ENCODE results near the gene ABI2. TPM values are rescaled to one million over a fixed set of nuclear protein-coding genes. Genes with fewer than 3 reads are reported as not detected.
"Not testable (repeated sequence)": the region's sequence is repeated elsewhere in the genome, so short reads cannot be mapped to it uniquely, and the experiment has no call there.

ABI2 gene
- total RNA-seq, 5 donors from 2014 or later (not counting 1 experiment from before 2014, with no cell fraction given): 22.3 to 29.4 (median 26.7) TPM

DNA sequence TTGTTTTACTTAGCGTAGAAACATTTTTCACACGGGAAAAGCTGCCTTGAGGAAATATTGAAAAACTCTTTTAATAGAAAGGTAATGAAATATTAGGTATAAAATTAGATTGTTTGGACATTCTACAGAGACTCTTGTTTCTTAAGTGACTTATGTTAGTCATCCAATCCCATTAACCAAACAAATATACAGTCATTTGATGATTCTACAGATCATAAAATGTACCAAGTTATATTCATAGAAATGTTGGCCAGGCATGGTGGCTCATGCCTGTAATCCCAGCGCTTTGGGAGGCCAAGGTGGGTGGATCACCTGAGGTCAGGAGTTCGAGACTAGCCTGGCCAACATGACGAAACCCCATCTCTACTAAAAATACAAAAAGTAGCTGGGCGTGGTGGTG lies 60.0 kb downstream of the ABI2 start:
- H3K27me3 ChIP-seq (replicated peaks in 1 of 2; ENCODE audit: control insufficient read depth in 2 of 2, extremely low read depth in 1 of 2, insufficient read depth in 2 of 2, low read length in 1 of 2); H3K9me3 Mint-ChIP-seq; H3K27ac Mint-ChIP-seq; H3K36me3 ChIP-seq (ENCODE audit: control insufficient read depth in 2 of 2, extremely low read depth in 1 of 2, insufficient read depth in 1 of 2, low read length in 1 of 2); H3K4me3 Mint-ChIP-seq; ATAC-seq (replicated peaks in 1 of 4); H3K27ac ChIP-seq (ENCODE audit: low read length); H3K4me1 ChIP-seq (ENCODE audit: control insufficient read depth in 1 of 2, extremely low read depth in 1 of 2, insufficient read depth in 2 of 2, low read length in 2 of 2); H3K9me3 ChIP-seq; H3K27me3 Mint-ChIP-seq; POLR2A ChIA-PET; DNase-seq; CTCF ChIA-PET; H3K4me3 ChIP-seq (ENCODE audit: control insufficient read depth in 1 of 2, extremely low read depth in 1 of 2, low read length in 1 of 2); H3K4me1 Mint-ChIP-seq: not testable (repeated sequence)
- 90% methylated on average over 2 of the region's 6 CpGs for WGBS (ENCODE audit: insufficient coverage)
- peaks cover 25% of the 10 kb centered on the region for H3K36me3 Mint-ChIP-seq

DNA sequence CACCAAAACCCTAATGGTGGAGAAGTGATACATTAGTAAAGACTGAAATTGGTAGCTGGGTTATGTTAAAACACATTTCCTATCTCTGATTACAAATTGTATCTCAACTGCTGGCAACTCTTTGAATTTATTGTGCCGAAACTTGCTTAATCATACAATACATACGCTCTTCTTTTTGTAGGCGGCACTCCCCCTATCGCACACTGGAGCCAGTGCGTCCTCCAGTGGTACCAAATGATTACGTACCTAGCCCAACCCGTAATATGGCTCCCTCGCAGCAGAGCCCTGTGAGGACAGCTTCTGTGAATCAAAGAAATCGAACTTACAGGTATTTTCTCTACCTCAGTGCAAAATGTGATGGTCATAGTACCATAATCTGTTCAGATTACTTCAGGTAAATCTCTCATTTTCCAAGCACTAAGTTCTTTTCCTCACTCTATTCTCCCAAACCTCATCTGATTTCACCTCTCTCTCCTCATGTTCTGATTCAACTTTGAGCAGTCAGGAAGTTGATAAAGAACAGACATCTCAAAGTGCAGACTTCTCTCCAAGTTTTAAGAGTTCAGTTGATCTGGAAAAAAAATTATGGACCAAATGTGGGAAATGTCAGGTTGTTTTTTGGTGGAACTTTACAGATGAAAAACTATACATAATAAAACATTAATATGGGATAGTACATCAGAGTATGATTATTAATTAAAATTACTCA lies 66.5 kb downstream of the ABI2 start:
- ATAC-seq (replicated peaks in 1 of 4) (no peak), DNase-seq (no peak)
- no peaks in the 10 kb centered on the region for H3K4me1 Mint-ChIP-seq
- no peaks in the 10 kb centered on the region for H3K27me3 ChIP-seq (replicated peaks in 1 of 2; ENCODE audit: control insufficient read depth in 2 of 2, extremely low read depth in 1 of 2, insufficient read depth in 2 of 2, low read length in 1 of 2)
- WGBS (ENCODE audit: insufficient coverage): 95% methylated on average over 8 of the region's 9 CpGs
- H3K27me3 Mint-ChIP-seq: no peaks in the 10 kb centered on the region
- H3K36me3 Mint-ChIP-seq: peaks cover 50% of the 10 kb centered on the region
- H3K36me3 ChIP-seq (ENCODE audit: control insufficient read depth in 2 of 2, extremely low read depth in 1 of 2, insufficient read depth in 1 of 2, low read length in 1 of 2): peaks cover 0 to 4% of the 10 kb centered on the region in 2 donors
- no peaks in the 10 kb centered on the region for H3K4me1 ChIP-seq (ENCODE audit: control insufficient read depth in 1 of 2, extremely low read depth in 1 of 2, insufficient read depth in 2 of 2, low read length in 2 of 2)
- H3K27ac ChIP-seq (ENCODE audit: low read length): no peak overlapping the region
- POLR2A ChIA-PET: no interaction called here
- CTCF ChIA-PET: interaction anchor here in 1 of 2 donors (0.6 kb wide), 1 partner anchor 726 kb away, joined by 3 read pairs; no protein-coding TSS in a partner anchor
- peaks cover 0 to 7% (median 5%) of the 10 kb centered on the region in 3 donors for H3K9me3 Mint-ChIP-seq
- no peaks in the 10 kb centered on the region for H3K9me3 ChIP-seq
- H3K4me3 Mint-ChIP-seq: no peak overlapping the region
- no peak overlapping the region for H3K27ac Mint-ChIP-seq
- no peak overlapping the region for H3K4me3 ChIP-seq (ENCODE audit: control insufficient read depth in 1 of 2, extremely low read depth in 1 of 2, low read length in 1 of 2)

- no peak overlapping the region for H3K4me3 Mint-ChIP-seq
- Histone ChIP-seq H3K9me3 (no peaks in the 10 kb centered on the region), H3K4me3 (ENCODE audit: control insufficient read depth in 1 of 2, extremely low read depth in 1 of 2, low read length in 1 of 2) (no peak overlapping the region), H3K36me3 (ENCODE audit: control insufficient read depth in 2 of 2, extremely low read depth in 1 of 2, insufficient read depth in 1 of 2, low read length in 1 of 2) (peaks cover 0 to 4% of the 10 kb centered on the region in 2 donors), H3K4me1 (ENCODE audit: control insufficient read depth in 1 of 2, extremely low read depth in 1 of 2, insufficient read depth in 2 of 2, low read length in 2 of 2) (no peaks in the 10 kb centered on the region), H3K27ac (ENCODE audit: low read length) (no peak overlapping the region), H3K27me3 (replicated peaks in 1 of 2; ENCODE audit: control insufficient read depth in 2 of 2, extremely low read depth in 1 of 2, insufficient read depth in 2 of 2, low read length in 1 of 2) (no peaks in the 10 kb centered on the region)
- WGBS (ENCODE audit: insufficient coverage): no CpG with 5 or more reads among the region's 2 CpGs
- no peaks in the 10 kb centered on the region for H3K4me1 Mint-ChIP-seq
- ATAC-seq (replicated peaks in 1 of 4) (no peak), DNase-seq (no peak)
- peaks cover 47% of the 10 kb centered on the region for H3K36me3 Mint-ChIP-seq
- ChIA-PET POLR2A (no interaction called here), CTCF (interaction anchor here (0.6 kb wide), 3 partner anchors 14 to 33 kb away, joined by 3 to 4 read pairs (median 4); no protein-coding TSS in a partner anchor)
- H3K27ac Mint-ChIP-seq: no peak overlapping the region
- H3K27me3 Mint-ChIP-seq: no peaks in the 10 kb centered on the region
- H3K9me3 Mint-ChIP-seq: peaks cover 0 to 7% (median 5%) of the 10 kb centered on the region in 3 donors
These were observed 67.7 kb downstream of the ABI2 start for GRCh38 chr2:203395858-203396257.

GRCh38 chr2:203396667-203397066 lies 68.5 kb downstream of the ABI2 start:
- ChIA-PET CTCF (no interaction called here), POLR2A (no interaction called here)
- Histone ChIP-seq H3K36me3 (ENCODE audit: control insufficient read depth in 2 of 2, extremely low read depth in 1 of 2, insufficient read depth in 1 of 2, low read length in 1 of 2) (peaks cover 0 to 4% of the 10 kb centered on the region in 2 donors), H3K4me3 (ENCODE audit: control insufficient read depth in 1 of 2, extremely low read depth in 1 of 2, low read length in 1 of 2) (no peak overlapping the region), H3K27me3 (replicated peaks in 1 of 2; ENCODE audit: control insufficient read depth in 2 of 2, extremely low read depth in 1 of 2, insufficient read depth in 2 of 2, low read length in 1 of 2) (no peaks in the 10 kb centered on the region), H3K9me3 (no peaks in the 10 kb centered on the region), H3K4me1 (ENCODE audit: control insufficient read depth in 1 of 2, extremely low read depth in 1 of 2, insufficient read depth in 2 of 2, low read length in 2 of 2) (no peaks in the 10 kb centered on the region), H3K27ac (ENCODE audit: low read length) (no peak overlapping the region)
- ATAC-seq (replicated peaks in 1 of 4): no peak
- Mint-ChIP-seq H3K27ac (no peak overlapping the region), H3K27me3 (no peaks in the 10 kb centered on the region), H3K4me3 (no peak overlapping the region), H3K4me1 (no peaks in the 10 kb centered on the region), H3K9me3 (peaks cover 0 to 7% (median 5%) of the 10 kb centered on the region in 3 donors), H3K36me3 (peaks cover 47% of the 10 kb centered on the region)
- no peak for DNase-seq
- no CpG with 5 or more reads among the region's 1 CpG for WGBS (ENCODE audit: insufficient coverage)

- Mint-ChIP-seq H3K4me3 (no peak overlapping the region), H3K36me3 (peaks cover 41% of the 10 kb centered on the region), H3K27me3 (no peaks in the 10 kb centered on the region), H3K27ac (no peak overlapping the region), H3K4me1 (no peaks in the 10 kb centered on the region), H3K9me3 (peaks cover 0 to 7% (median 5%) of the 10 kb centered on the region in 3 donors)
- DNase-seq (no peak), ATAC-seq (replicated peaks in 1 of 4) (no peak)
- peaks cover 0 to 5% of the 10 kb centered on the region in 2 donors for H3K36me3 ChIP-seq (ENCODE audit: control insufficient read depth in 2 of 2, extremely low read depth in 1 of 2, insufficient read depth in 1 of 2, low read length in 1 of 2)
- ChIA-PET POLR2A (interaction anchor here in 1 of 2 donors (0.6 kb wide), 1 partner anchor 21 kb away, joined by 3 read pairs; no protein-coding TSS in a partner anchor), CTCF (interaction anchor here in 1 of 2 donors (0.5 kb wide), 1 partner anchor 15 kb away, joined by 3 read pairs; no protein-coding TSS in a partner anchor)
- H3K9me3 ChIP-seq: no peaks in the 10 kb centered on the region
- WGBS (ENCODE audit: insufficient coverage): no CpG with 5 or more reads among the region's 1 CpG
- no peak overlapping the region for H3K4me3 ChIP-seq (ENCODE audit: control insufficient read depth in 1 of 2, extremely low read depth in 1 of 2, low read length in 1 of 2)
- no peak overlapping the region for H3K27ac ChIP-seq (ENCODE audit: low read length)
- H3K27me3 ChIP-seq (replicated peaks in 1 of 2; ENCODE audit: control insufficient read depth in 2 of 2, extremely low read depth in 1 of 2, insufficient read depth in 2 of 2, low read length in 1 of 2): no peaks in the 10 kb centered on the region
- H3K4me1 ChIP-seq (ENCODE audit: control insufficient read depth in 1 of 2, extremely low read depth in 1 of 2, insufficient read depth in 2 of 2, low read length in 2 of 2): no peaks in the 10 kb centered on the region
These were observed 70.8 kb downstream of the ABI2 start for GRCh38 chr2:203399031-203399430.

GRCh38 chr2:203400805-203401585 lies 72.8 kb downstream of the ABI2 start:
- Mint-ChIP-seq H3K9me3 (peaks cover 0 to 7% (median 5%) of the 10 kb centered on the region in 3 donors), H3K36me3 (peaks cover 42% of the 10 kb centered on the region), H3K27me3 (no peaks in the 10 kb centered on the region), H3K4me1 (no peaks in the 10 kb centered on the region), H3K27ac (no peak overlapping the region), H3K4me3 (no peak overlapping the region)
- peaks cover 0 to 2% of the 10 kb centered on the region in 2 donors for H3K36me3 ChIP-seq (ENCODE audit: control insufficient read depth in 2 of 2, extremely low read depth in 1 of 2, insufficient read depth in 1 of 2, low read length in 1 of 2)
- no CpG with 5 or more reads among the region's 2 CpGs for WGBS (ENCODE audit: insufficient coverage)
- H3K27me3 ChIP-seq (replicated peaks in 1 of 2; ENCODE audit: control insufficient read depth in 2 of 2, extremely low read depth in 1 of 2, insufficient read depth in 2 of 2, low read length in 1 of 2): no peaks in the 10 kb centered on the region
- ATAC-seq (replicated peaks in 1 of 4): no peak
- no peaks in the 10 kb centered on the region for H3K4me1 ChIP-seq (ENCODE audit: control insufficient read depth in 1 of 2, extremely low read depth in 1 of 2, insufficient read depth in 2 of 2, low read length in 2 of 2)
- H3K27ac ChIP-seq (ENCODE audit: low read length): no peak overlapping the region
- ChIA-PET CTCF (interaction anchor here in 1 of 2 donors (1.1 kb wide), 1 partner anchor 414 kb away, joined by 3 read pairs; no protein-coding TSS in a partner anchor), POLR2A (interaction anchor here (0.5 to 0.6 kb wide), 2 partner anchors 23 to 565 kb away, joined by 3 read pairs; no protein-coding TSS in a partner anchor)
- H3K9me3 ChIP-seq: no peaks in the 10 kb centered on the region
- DNase-seq: no peak
- no peak overlapping the region for H3K4me3 ChIP-seq (ENCODE audit: control insufficient read depth in 1 of 2, extremely low read depth in 1 of 2, low read length in 1 of 2)
